Panc1 (cell line): Measurements from ENCODE around the gene CHEK2.

ENCODE experiments used
- POLR2AphosphoS5 ChIP-seq: IDR thresholded peaks from 2 replicates; pipeline ENCODE4 v1.6.1; 2012; ENCODE audit warnings: mild to moderate bottlenecking, low read depth, low read length, moderate library complexity
- TCF7L2 ChIP-seq: IDR thresholded peaks from 2 replicates; pipeline ENCODE4 v1.6.1; 2011; ENCODE audit warnings: mild to moderate bottlenecking, low read depth, low read length, inconsistent platforms
- TF ChIP-seq, protein P1 (sequence below): fragments of 450-650 bp; IDR thresholded peaks from 2 replicates; pipeline ENCODE4 v1.5.1; 2017; ENCODE audit warnings: mild to moderate bottlenecking

DNA sequence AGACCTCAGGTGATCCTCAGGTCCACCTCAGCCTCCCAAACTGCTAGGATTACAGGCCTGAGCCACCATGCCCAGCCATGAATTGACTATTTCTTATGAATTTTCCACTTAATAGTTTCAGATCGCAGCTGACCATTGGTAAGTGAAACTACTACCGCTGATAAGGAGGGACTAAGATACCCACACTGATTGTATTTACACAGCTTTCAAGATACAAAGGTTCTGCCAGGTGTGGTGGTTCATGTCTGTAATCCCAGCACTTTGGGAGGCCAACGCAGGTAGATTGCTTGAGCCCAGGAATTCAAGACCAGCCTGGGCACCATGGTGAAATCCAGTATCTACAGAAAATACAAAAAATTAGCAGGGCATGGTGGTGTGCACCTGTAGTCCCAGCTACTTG, 3.9 kb downstream of the CHEK2 start:
- TF ChIP-seq, protein P1, sequence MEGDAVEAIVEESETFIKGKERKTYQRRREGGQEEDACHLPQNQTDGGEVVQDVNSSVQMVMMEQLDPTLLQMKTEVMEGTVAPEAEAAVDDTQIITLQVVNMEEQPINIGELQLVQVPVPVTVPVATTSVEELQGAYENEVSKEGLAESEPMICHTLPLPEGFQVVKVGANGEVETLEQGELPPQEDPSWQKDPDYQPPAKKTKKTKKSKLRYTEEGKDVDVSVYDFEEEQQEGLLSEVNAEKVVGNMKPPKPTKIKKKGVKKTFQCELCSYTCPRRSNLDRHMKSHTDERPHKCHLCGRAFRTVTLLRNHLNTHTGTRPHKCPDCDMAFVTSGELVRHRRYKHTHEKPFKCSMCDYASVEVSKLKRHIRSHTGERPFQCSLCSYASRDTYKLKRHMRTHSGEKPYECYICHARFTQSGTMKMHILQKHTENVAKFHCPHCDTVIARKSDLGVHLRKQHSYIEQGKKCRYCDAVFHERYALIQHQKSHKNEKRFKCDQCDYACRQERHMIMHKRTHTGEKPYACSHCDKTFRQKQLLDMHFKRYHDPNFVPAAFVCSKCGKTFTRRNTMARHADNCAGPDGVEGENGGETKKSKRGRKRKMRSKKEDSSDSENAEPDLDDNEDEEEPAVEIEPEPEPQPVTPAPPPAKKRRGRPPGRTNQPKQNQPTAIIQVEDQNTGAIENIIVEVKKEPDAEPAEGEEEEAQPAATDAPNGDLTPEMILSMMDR = no peak
- TF ChIP-seq TCF7L2 (no peak), POLR2AphosphoS5 (no peak)
